Keratinocyte (primary cell): ENCODE measurements around the gene USP47. TPM values are rescaled to one million over a fixed set of nuclear protein-coding genes. Genes with fewer than 3 reads are reported as not detected.

Experiments used
- DNase-seq: peaks from one replicate; pipeline ENCODE4 v3.0.0-alpha.2; 2011; ENCODE audit warnings: low read depth, missing footprints, low spot score
- FAIRE-seq: peaks from 2 replicates; lab custom pipeline; 2011; peaks lifted over from hg19 to GRCh38; lab: Jason Lieb, UNC
- H2AFZ ChIP-seq: 2 replicates; pipeline ENCODE4 v1.6.0; 2012; ENCODE audit warnings: low read length, control low read depth, inconsistent platforms; ENCODE audit not compliant: control insufficient read depth
- H3K27ac ChIP-seq: 2 replicates; pipeline ENCODE4 v1.5.1; 2011; ENCODE audit warnings: low read length; ENCODE audit not compliant: control insufficient read depth, insufficient read depth
- H3K27me3 ChIP-seq: 3 replicates; pipeline ENCODE4 v1.6.0; 2011; ENCODE audit warnings: low read length; ENCODE audit not compliant: control insufficient read depth, insufficient read depth; ENCODE audit errors: extremely low read depth
- H3K36me3 ChIP-seq, 2 experiments: 2 replicates in 1 of 2; 3 replicates in 1 of 2; pipeline ENCODE4 v1.5.1; 2011; ENCODE audit warnings: low read length in 2 of 2, mild to moderate bottlenecking in 1 of 2; ENCODE audit not compliant: control insufficient read depth in 2 of 2, insufficient read depth in 2 of 2; ENCODE audit errors: extremely low read depth in 1 of 2
- H3K4me1 ChIP-seq: 3 replicates; pipeline ENCODE4 v1.5.1; 2011; ENCODE audit warnings: low read length; ENCODE audit not compliant: control insufficient read depth, insufficient read depth; ENCODE audit errors: extremely low read depth
- H3K4me2 ChIP-seq: 3 replicates; pipeline ENCODE4 v1.6.0; 2011; ENCODE audit warnings: low read depth, low read length; ENCODE audit not compliant: control insufficient read depth, insufficient read depth; ENCODE audit errors: extremely low read depth
- H3K4me3 ChIP-seq, 3 experiments: fragments of 200-600 bp in 1 of 3; sonication (generic) in 1 of 3; 2 replicates in 2 of 3; 3 replicates in 1 of 3; pipeline ENCODE4 v1.5.1; 2011 to 2016; ENCODE audit warnings: low read length in 3 of 3, mild to moderate bottlenecking in 3 of 3, control low read depth in 2 of 3, inconsistent platforms in 1 of 3, low read depth in 1 of 3, mixed read lengths in 1 of 3, mixed run types in 1 of 3, moderate library complexity in 1 of 3; ENCODE audit not compliant: control insufficient read depth in 2 of 3, insufficient read depth in 2 of 3; ENCODE audit errors: extremely low read depth in 1 of 3
- H3K79me2 ChIP-seq: 2 replicates; pipeline ENCODE4 v1.6.0; 2012; ENCODE audit warnings: low read length; ENCODE audit not compliant: control insufficient read depth, insufficient read depth
- H3K9ac ChIP-seq: 3 replicates; pipeline ENCODE4 v1.6.0; 2011; ENCODE audit warnings: low read length; ENCODE audit not compliant: control insufficient read depth, insufficient read depth; ENCODE audit errors: extremely low read depth
- H3K9me1 ChIP-seq: 3 replicates; pipeline ENCODE4 v1.6.0; 2011; ENCODE audit warnings: low read length; ENCODE audit not compliant: control insufficient read depth, insufficient read depth; ENCODE audit errors: extremely low read depth
- H3K9me3 ChIP-seq: 2 replicates; pipeline ENCODE4 v1.5.1; 2012; ENCODE audit warnings: low read depth, low read length; ENCODE audit not compliant: control insufficient read depth
- H4K20me1 ChIP-seq: 3 replicates; pipeline ENCODE4 v1.6.0; 2011; ENCODE audit warnings: low read length; ENCODE audit not compliant: control insufficient read depth, insufficient read depth; ENCODE audit errors: extremely low read depth
- EZH2 ChIP-seq: IDR thresholded peaks from one replicate; pipeline ENCODE4 v1.6.1; 2012; ENCODE audit warnings: inconsistent platforms, mild to moderate bottlenecking, low read length, moderate library complexity
- dilution Hi-C: fragments of 300-500 bp; cut with MboI; formaldehyde crosslinking; loops from one replicate; pipeline ENCODE4 v1.7.0; 2020; ENCODE audit warnings: low sequenced_read_pairs; ENCODE audit not compliant: extremely low pct_ligation_motif_present
- polyA plus RNA-seq, 5 experiments: library from polyadenylated mRNA; depleted of rRNA in 3 of 5; stranded (reverse) in 3 of 5; stranded (forward) in 1 of 5; unstranded in 1 of 5; fragments of >200 nt; gene quantifications; 1 replicate in 1 of 5; 2 replicates in 3 of 5; 3 replicates in 1 of 5; pipeline versions ENCODE4 v1.2.1 to v1.2.3, GENCODE V29; 2011 to 2012; ENCODE audit warnings: missing spikeins in 2 of 5, low read depth in 1 of 5, low replicate concordance in 1 of 5
- TF ChIP-seq, protein P1 (sequence below), 3 experiments: IDR thresholded peaks in 1 of 3; conservative IDR thresholded peaks in 1 of 3; optimal IDR thresholded peaks in 1 of 3; 2 replicates in 2 of 3; 3 replicates in 1 of 3; pipeline versions ENCODE3 to v1.5.1; 2011; ENCODE audit warnings: low read length in 3 of 3, mild to moderate bottlenecking in 3 of 3, moderate library complexity in 2 of 3, control low read depth in 1 of 3, inconsistent platforms in 1 of 3; ENCODE audit not compliant: insufficient read depth in 2 of 3; ENCODE audit errors: extremely low read depth in 1 of 3

USP47 gene
- polyA plus RNA-seq, 1 donor (not counting 4 experiments of a cell fraction or from before 2014, with no cell fraction given) = 22.4 TPM

DNA sequence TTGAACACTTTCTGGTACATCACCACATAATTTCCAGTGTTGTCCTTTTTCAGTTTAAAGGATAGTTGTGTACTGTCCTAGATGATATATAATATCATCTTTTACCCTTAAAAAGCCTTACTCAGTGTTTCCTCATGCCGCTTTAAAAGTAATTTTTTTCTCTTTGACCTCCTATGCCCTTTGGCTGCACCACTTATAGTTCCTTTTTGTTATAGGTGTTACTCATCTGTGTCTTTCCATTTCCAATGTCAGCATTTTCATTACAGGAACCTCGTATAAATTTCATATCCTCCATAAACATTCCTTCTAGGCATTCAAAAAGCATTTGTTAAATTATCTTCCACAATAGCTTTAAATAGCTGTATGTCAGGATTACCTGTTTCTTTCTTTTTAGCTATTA, 40.8 kb downstream of the USP47 start:
- Histone ChIP-seq H4K20me1 (no peaks in the 10 kb centered on the region), H3K79me2 (peaks cover 14% of the 10 kb centered on the region), H3K4me3 (no peak overlapping the region), H3K9me1 (no peaks in the 10 kb centered on the region), H3K27ac (no peak overlapping the region), H3K9ac (no peak overlapping the region), H2AFZ (no peak overlapping the region), H3K9me3 (no peaks in the 10 kb centered on the region), H3K4me1 (peaks cover 4% of the 10 kb centered on the region), H3K36me3 (peaks cover 7 to 13% of the 10 kb centered on the region in 2 experiments), H3K27me3 (no peaks in the 10 kb centered on the region), H3K4me2 (no peak overlapping the region)
- no peak for DNase-seq
- TF ChIP-seq, protein P1, sequence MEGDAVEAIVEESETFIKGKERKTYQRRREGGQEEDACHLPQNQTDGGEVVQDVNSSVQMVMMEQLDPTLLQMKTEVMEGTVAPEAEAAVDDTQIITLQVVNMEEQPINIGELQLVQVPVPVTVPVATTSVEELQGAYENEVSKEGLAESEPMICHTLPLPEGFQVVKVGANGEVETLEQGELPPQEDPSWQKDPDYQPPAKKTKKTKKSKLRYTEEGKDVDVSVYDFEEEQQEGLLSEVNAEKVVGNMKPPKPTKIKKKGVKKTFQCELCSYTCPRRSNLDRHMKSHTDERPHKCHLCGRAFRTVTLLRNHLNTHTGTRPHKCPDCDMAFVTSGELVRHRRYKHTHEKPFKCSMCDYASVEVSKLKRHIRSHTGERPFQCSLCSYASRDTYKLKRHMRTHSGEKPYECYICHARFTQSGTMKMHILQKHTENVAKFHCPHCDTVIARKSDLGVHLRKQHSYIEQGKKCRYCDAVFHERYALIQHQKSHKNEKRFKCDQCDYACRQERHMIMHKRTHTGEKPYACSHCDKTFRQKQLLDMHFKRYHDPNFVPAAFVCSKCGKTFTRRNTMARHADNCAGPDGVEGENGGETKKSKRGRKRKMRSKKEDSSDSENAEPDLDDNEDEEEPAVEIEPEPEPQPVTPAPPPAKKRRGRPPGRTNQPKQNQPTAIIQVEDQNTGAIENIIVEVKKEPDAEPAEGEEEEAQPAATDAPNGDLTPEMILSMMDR (optimal IDR thresholded peaks at IDR 0.05 in 1 of 3, IDR thresholded peaks at IDR 0.05 in 1 of 3, conservative IDR thresholded peaks at IDR 0.05 in 1 of 3; ENCODE audit: extremely low read depth in 1 of 3, insufficient read depth in 2 of 3, low read length in 3 of 3) = no peak
- no peak for TF ChIP-seq EZH2
- FAIRE-seq = no peak
- dilution Hi-C loops = no loop called here

DNA sequence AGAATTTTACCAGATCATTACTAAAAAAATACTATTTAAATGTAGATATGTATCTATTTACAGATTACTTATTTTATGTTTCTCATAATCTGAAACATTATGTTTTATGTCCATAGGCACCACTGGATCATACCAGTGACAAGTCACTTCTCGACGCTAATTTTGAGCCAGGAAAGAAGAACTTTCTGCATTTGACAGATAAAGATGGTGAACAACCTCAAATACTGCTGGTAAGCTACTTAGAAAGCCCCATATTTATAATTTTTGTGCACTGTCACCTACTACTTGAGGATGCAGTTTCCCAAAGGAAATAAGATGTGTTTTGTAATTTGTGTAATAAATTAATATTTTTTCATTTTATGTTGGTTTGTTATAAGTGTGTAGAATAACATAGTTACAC, 42.6 kb downstream of the USP47 start:
- Histone ChIP-seq H4K20me1 (no peaks in the 10 kb centered on the region), H3K4me3 (no peak overlapping the region), H3K27me3 (no peaks in the 10 kb centered on the region), H3K4me1 (peaks cover 4% of the 10 kb centered on the region), H3K9me1 (no peaks in the 10 kb centered on the region), H3K4me2 (no peak overlapping the region), H3K36me3 (peaks cover 7 to 13% of the 10 kb centered on the region in 2 experiments), H3K9ac (no peak overlapping the region), H3K9me3 (no peaks in the 10 kb centered on the region), H2AFZ (no peak overlapping the region), H3K27ac (no peak overlapping the region), H3K79me2 (peaks cover 11% of the 10 kb centered on the region)
- DNase-seq = no peak
- no peak for FAIRE-seq
- dilution Hi-C loops = no loop called here
- TF ChIP-seq EZH2 = no peak
- TF ChIP-seq, protein P1 (optimal IDR thresholded peaks at IDR 0.05 in 1 of 3, IDR thresholded peaks at IDR 0.05 in 1 of 3, conservative IDR thresholded peaks at IDR 0.05 in 1 of 3; ENCODE audit: extremely low read depth in 1 of 3, insufficient read depth in 2 of 3, low read length in 3 of 3) = no peak
